HEK293 (cell line): ENCODE measurements around the gene BMS1.

Experiments
- CTCF ChIA-PET: fragments of 350-600 bp; formaldehyde crosslinking; extraction: SDS; loops from one replicate; lab custom pipeline; 2021; ENCODE audit warnings: antibody characterized with exemption; lab: Yijun Ruan, JAX
- POLR2A ChIA-PET: fragments of 300-600 bp; formaldehyde crosslinking; extraction: SDS; loops from one replicate; lab custom pipeline; 2020; ENCODE audit warnings: antibody characterized with exemption, inconsistent platforms; lab: Yijun Ruan, JAX
- H3K27ac ChIP-seq: fragments of 200-500 bp; sonication (Bioruptor generic); 2 replicates; pipeline ENCODE4 v1.5.1; 2014; ENCODE audit warnings: low read depth, low read length, control low read depth, inconsistent platforms; ENCODE audit errors: extremely low read depth
- H3K36me3 ChIP-seq, 2 experiments: fragments of 200-500 bp in 1 of 2; sonication (Bioruptor generic) in 1 of 2; 1 replicate in 1 of 2; 2 replicates in 1 of 2; pipeline ENCODE4 v1.5.1; 2014 to 2017; ENCODE audit warnings: inconsistent platforms in 2 of 2, low read length in 2 of 2; ENCODE audit not compliant: control insufficient read depth in 2 of 2, insufficient read depth in 1 of 2
- H3K4me1 ChIP-seq: fragments of 200-500 bp; sonication (Bioruptor generic); 2 replicates; pipeline ENCODE4 v1.5.1; 2014; ENCODE audit warnings: mild to moderate bottlenecking, low read length, inconsistent platforms; ENCODE audit not compliant: control insufficient read depth, insufficient read depth
- H3K4me3 ChIP-seq: 2 replicates; pipeline ENCODE4 v1.5.1; 2011; ENCODE audit warnings: low read depth, mild to moderate bottlenecking, control low read depth, low read length, moderate library complexity
- H3K9me3 ChIP-seq: fragments of 200-500 bp; sonication (Bioruptor generic); 2 replicates; pipeline ENCODE4 v1.5.1; 2014; ENCODE audit warnings: low read depth, low read length, inconsistent platforms; ENCODE audit not compliant: control insufficient read depth, insufficient read depth
- GLIS1 ChIP-seq: fragments of 450-650 bp; formaldehyde crosslinking; IDR thresholded peaks from 2 replicates; pipeline ENCODE4 v1.5.1; 2016; ENCODE audit warnings: missing biosample characterization, missing genetic modification characterization
- GLIS2 ChIP-seq: fragments of 450-650 bp; formaldehyde crosslinking; IDR thresholded peaks from 2 replicates; pipeline ENCODE4 v1.5.1; 2016; ENCODE audit warnings: missing biosample characterization, missing genetic modification characterization
- IKZF3 ChIP-seq: fragments of 450-650 bp; IDR thresholded peaks from 2 replicates; pipeline ENCODE4 v1.5.0; 2018; ENCODE audit warnings: missing biosample characterization, mild to moderate bottlenecking, missing genetic modification characterization, moderate library complexity
- KLF16 ChIP-seq: fragments of 450-650 bp; formaldehyde crosslinking; IDR thresholded peaks from 2 replicates; pipeline ENCODE4 v1.5.1; 2017; ENCODE audit warnings: missing biosample characterization, missing genetic modification characterization
- KLF9 ChIP-seq: fragments of 450-650 bp; formaldehyde crosslinking; IDR thresholded peaks from 2 replicates; pipeline ENCODE4 v1.5.1; 2016; ENCODE audit warnings: missing biosample characterization, missing genetic modification characterization, low read depth
- SP2 ChIP-seq: fragments of 450-650 bp; formaldehyde crosslinking; IDR thresholded peaks from 2 replicates; pipeline ENCODE4 v1.5.1; 2016; ENCODE audit warnings: missing biosample characterization, missing genetic modification characterization
- ZBTB17 ChIP-seq: fragments of 450-650 bp; formaldehyde crosslinking; IDR thresholded peaks from 2 replicates; pipeline ENCODE4 v1.5.1; 2016; ENCODE audit warnings: missing biosample characterization, missing genetic modification characterization
- ZBTB48 ChIP-seq: fragments of 450-650 bp; formaldehyde crosslinking; IDR thresholded peaks from 2 replicates; pipeline ENCODE4 v1.5.1; 2016; ENCODE audit warnings: missing biosample characterization, missing genetic modification characterization
- ZNF112 ChIP-seq: fragments of 450-650 bp; formaldehyde crosslinking; IDR thresholded peaks from 2 replicates; pipeline ENCODE4 v1.5.0; 2017; ENCODE audit warnings: missing biosample characterization, missing genetic modification characterization
- ZNF157 ChIP-seq: fragments of 450-650 bp; formaldehyde crosslinking; IDR thresholded peaks from 2 replicates; pipeline ENCODE4 v1.5.1; 2016; ENCODE audit warnings: missing biosample characterization, missing genetic modification characterization
- ZNF223 ChIP-seq: fragments of 450-650 bp; formaldehyde crosslinking; IDR thresholded peaks from 2 replicates; pipeline ENCODE4 v1.5.1; 2016; ENCODE audit warnings: missing biosample characterization, missing genetic modification characterization
- ZNF292 ChIP-seq: fragments of 450-650 bp; formaldehyde crosslinking; IDR thresholded peaks from 2 replicates; pipeline ENCODE4 v1.5.1; 2016; ENCODE audit warnings: low read depth, missing biosample characterization, missing genetic modification characterization, borderline replicate concordance
- ZNF394 ChIP-seq: fragments of 450-650 bp; formaldehyde crosslinking; IDR thresholded peaks from 2 replicates; pipeline ENCODE4 v1.5.1; 2016; ENCODE audit warnings: missing biosample characterization, missing genetic modification characterization, mild to moderate bottlenecking, moderate library complexity, borderline replicate concordance
- ZNF549 ChIP-seq: fragments of 450-650 bp; IDR thresholded peaks from 2 replicates; pipeline ENCODE4 v1.5.1; 2018; ENCODE audit warnings: missing biosample characterization, missing genetic modification characterization, mild to moderate bottlenecking, inconsistent platforms, moderate library complexity
- ZNF658 ChIP-seq: fragments of 450-650 bp; formaldehyde crosslinking; IDR thresholded peaks from 2 replicates; pipeline ENCODE4; 2016; ENCODE audit warnings: missing biosample characterization, missing genetic modification characterization
- ZNF670 ChIP-seq: fragments of 450-650 bp; formaldehyde crosslinking; IDR thresholded peaks from 2 replicates; pipeline ENCODE4 v1.5.1; 2016; ENCODE audit warnings: missing biosample characterization, missing genetic modification characterization, low read depth
- ZNF747 ChIP-seq: fragments of 450-650 bp; formaldehyde crosslinking; IDR thresholded peaks from 2 replicates; pipeline ENCODE4 v1.5.1; 2016; ENCODE audit warnings: missing biosample characterization, missing genetic modification characterization
- TF ChIP-seq, protein P1 (sequence below): fragments of 450-650 bp; formaldehyde crosslinking; IDR thresholded peaks from 2 replicates; pipeline ENCODE4 v1.5.1; 2016; ENCODE audit warnings: missing biosample characterization, missing genetic modification characterization
- TF ChIP-seq, protein P2 (sequence below): fragments of 450-650 bp; IDR thresholded peaks from 2 replicates; pipeline ENCODE4 v1.5.1; 2018; ENCODE audit warnings: missing biosample characterization, missing genetic modification characterization
- TF ChIP-seq, protein P3 (sequence below): fragments of 450-650 bp; formaldehyde crosslinking; IDR thresholded peaks from 2 replicates; pipeline ENCODE4 v1.5.1; 2016; ENCODE audit warnings: missing biosample characterization, missing genetic modification characterization
- TF ChIP-seq, protein P4 (sequence below): fragments of 450-650 bp; formaldehyde crosslinking; optimal IDR thresholded peaks from 2 replicates; pipeline ENCODE3; 2016; ENCODE audit warnings: missing biosample characterization, mild to moderate bottlenecking, missing genetic modification characterization
- TF ChIP-seq, protein P5 (sequence below): fragments of 450-650 bp; formaldehyde crosslinking; IDR thresholded peaks from 2 replicates; pipeline ENCODE4 v1.5.1; 2016; ENCODE audit warnings: missing biosample characterization, missing genetic modification characterization

BMS1 gene

DNA sequence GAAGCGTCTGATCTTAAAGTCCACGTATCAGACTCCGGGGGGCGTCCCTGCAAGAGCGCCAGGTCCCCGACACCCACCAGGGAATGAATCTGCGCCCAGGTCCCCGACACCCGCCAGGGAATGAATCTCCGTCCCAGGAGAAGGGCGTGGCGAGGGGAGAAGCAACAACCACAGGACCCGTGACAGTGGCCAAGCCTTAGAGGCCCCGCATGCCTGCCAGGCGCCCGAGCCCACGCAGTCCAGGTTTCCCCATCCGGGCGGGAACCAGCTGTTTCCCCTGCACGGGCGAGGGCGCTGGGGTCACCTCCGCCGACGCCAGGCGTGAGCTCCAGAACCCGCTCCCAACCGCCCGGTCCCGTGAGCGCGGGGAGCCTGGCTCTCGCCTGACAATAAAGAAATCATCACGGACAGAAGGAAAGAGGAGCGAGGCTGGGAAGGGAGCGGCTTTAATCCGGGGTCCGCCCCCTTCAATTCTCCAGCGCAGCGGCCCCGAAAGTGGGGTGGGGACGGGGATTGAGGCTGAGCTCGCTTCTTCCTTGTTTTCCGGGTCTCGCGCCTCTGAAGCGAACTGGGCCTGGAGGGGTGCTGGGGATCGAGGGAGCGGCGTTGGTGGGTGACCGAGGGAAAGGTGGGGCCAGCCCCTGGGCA lies 29.0 kb upstream of the BMS1 start (continued):
- TF ChIP-seq, protein P1, sequence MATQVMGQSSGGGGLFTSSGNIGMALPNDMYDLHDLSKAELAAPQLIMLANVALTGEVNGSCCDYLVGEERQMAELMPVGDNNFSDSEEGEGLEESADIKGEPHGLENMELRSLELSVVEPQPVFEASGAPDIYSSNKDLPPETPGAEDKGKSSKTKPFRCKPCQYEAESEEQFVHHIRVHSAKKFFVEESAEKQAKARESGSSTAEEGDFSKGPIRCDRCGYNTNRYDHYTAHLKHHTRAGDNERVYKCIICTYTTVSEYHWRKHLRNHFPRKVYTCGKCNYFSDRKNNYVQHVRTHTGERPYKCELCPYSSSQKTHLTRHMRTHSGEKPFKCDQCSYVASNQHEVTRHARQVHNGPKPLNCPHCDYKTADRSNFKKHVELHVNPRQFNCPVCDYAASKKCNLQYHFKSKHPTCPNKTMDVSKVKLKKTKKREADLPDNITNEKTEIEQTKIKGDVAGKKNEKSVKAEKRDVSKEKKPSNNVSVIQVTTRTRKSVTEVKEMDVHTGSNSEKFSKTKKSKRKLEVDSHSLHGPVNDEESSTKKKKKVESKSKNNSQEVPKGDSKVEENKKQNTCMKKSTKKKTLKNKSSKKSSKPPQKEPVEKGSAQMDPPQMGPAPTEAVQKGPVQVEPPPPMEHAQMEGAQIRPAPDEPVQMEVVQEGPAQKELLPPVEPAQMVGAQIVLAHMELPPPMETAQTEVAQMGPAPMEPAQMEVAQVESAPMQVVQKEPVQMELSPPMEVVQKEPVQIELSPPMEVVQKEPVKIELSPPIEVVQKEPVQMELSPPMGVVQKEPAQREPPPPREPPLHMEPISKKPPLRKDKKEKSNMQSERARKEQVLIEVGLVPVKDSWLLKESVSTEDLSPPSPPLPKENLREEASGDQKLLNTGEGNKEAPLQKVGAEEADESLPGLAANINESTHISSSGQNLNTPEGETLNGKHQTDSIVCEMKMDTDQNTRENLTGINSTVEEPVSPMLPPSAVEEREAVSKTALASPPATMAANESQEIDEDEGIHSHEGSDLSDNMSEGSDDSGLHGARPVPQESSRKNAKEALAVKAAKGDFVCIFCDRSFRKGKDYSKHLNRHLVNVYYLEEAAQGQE, result no peak
- no peak for TF ChIP-seq ZNF549
- TF ChIP-seq, protein P2, sequence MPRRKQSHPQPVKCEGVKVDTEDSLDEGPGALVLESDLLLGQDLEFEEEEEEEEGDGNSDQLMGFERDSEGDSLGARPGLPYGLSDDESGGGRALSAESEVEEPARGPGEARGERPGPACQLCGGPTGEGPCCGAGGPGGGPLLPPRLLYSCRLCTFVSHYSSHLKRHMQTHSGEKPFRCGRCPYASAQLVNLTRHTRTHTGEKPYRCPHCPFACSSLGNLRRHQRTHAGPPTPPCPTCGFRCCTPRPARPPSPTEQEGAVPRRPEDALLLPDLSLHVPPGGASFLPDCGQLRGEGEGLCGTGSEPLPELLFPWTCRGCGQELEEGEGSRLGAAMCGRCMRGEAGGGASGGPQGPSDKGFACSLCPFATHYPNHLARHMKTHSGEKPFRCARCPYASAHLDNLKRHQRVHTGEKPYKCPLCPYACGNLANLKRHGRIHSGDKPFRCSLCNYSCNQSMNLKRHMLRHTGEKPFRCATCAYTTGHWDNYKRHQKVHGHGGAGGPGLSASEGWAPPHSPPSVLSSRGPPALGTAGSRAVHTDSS (tag by site-specific recombination), result no peak
- TF ChIP-seq KLF16 (tag by site-specific recombination), result 0 out of 2 replicates have a peak, but pooled peaks have one; percentile 22
- no peak for TF ChIP-seq ZNF112
- 0 out of 2 replicates have a peak, but pooled peaks have one; percentile 5 for TF ChIP-seq ZNF394
- TF ChIP-seq, protein P3, sequence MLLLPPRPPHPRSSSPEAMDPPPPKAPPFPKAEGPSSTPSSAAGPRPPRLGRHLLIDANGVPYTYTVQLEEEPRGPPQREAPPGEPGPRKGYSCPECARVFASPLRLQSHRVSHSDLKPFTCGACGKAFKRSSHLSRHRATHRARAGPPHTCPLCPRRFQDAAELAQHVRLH, result no peak

DNA sequence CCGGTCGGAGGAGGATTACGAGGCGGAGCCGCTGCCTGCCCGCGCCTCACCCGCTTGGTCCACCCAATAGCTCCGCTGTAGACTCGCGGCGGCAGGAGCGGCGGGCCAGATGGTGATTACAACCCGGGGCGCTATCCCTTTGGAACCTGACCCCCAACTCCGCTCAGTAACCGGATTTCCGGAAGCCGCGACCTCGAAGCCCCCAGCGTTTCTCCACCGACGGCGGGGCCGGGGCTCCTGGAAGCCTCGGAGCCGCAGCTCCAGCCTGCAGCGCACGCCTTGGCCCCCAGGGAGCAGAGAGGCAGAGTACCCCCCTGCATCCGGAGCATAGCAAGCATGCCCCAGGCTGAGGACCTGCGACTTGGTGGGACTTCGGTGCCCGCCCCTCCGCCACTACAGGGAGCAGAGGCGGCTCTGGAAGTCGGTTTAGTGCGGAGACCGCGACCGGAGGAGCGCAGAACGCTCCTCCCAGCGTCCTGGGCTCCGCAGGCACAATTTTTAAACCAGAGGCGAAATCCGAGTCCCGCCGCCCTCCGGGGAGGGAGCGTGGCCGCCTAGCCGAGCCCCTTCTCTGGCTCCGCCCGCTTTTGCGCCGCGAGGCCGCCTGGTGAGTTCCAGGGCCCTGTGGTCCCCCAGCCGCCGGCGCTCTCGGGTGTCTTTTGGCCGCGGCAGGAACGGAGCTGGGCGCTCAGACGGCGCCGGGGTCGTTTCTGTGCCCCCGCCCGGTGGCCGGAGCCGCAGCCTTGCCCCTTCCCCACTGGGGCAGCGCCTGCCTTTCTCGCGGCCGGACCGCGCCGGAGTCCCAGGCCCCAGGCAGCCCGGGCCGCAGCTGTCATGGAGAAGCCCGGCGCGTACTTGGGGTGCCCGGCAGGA lies 28.2 kb upstream of the BMS1 start:
- Histone ChIP-seq H3K9me3 (no peaks in the 10 kb centered on the region), H3K4me1 (peaks cover 4% of the 10 kb centered on the region), H3K27ac (peak overlapping the region; percentile 16; the same call in 1 of the 2 replicates), H3K36me3 (no peaks in the 10 kb centered on the region), H3K4me3 (peak overlapping the region; percentile 29)
- ChIA-PET CTCF (interaction anchor here (0.6 to 2.2 kb wide), 7 partner anchors 15 to 232 kb away, joined by 3 to 10 read pairs (median 4); no protein-coding TSS in a partner anchor), POLR2A (interaction anchor here (0.6 to 2.0 kb wide), 2 partner anchors 12 to 28 kb away, joined by 3 to 13 read pairs; partner anchors contain the start of gene BMS1)
- TF ChIP-seq ZNF747 (tag by site-specific recombination), result no peak
- TF ChIP-seq ZBTB48, result peak; percentile 32; the same call in 1 of the 2 replicates
- no peak for TF ChIP-seq ZNF157
- TF ChIP-seq ZNF292, result no peak
- TF ChIP-seq KLF9 (tag by site-specific recombination), result no peak
- TF ChIP-seq, protein P4, sequence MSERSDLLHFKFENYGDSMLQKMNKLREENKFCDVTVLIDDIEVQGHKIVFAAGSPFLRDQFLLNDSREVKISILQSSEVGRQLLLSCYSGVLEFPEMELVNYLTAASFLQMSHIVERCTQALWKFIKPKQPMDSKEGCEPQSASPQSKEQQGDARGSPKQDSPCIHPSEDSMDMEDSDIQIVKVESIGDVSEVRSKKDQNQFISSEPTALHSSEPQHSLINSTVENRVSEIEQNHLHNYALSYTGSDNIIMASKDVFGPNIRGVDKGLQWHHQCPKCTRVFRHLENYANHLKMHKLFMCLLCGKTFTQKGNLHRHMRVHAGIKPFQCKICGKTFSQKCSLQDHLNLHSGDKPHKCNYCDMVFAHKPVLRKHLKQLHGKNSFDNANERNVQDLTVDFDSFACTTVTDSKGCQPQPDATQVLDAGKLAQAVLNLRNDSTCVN (tag by site-specific recombination), result peak; percentile 35
- peak; percentile 30 for TF ChIP-seq SP2 (tag by site-specific recombination)
- TF ChIP-seq ZBTB17 (tag by site-specific recombination), result peak; percentile 66
- TF ChIP-seq IKZF3 (tag by site-specific recombination), result no peak
- peak; percentile 70 for TF ChIP-seq GLIS1 (tag by site-specific recombination)
- TF ChIP-seq, protein P5, sequence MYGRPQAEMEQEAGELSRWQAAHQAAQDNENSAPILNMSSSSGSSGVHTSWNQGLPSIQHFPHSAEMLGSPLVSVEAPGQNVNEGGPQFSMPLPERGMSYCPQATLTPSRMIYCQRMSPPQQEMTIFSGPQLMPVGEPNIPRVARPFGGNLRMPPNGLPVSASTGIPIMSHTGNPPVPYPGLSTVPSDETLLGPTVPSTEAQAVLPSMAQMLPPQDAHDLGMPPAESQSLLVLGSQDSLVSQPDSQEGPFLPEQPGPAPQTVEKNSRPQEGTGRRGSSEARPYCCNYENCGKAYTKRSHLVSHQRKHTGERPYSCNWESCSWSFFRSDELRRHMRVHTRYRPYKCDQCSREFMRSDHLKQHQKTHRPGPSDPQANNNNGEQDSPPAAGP (tag by site-specific recombination), result 0 out of 2 replicates have a peak, but pooled peaks have one; percentile 32
- no peak for TF ChIP-seq ZNF670 (tag by site-specific recombination)
- peak; percentile 84 for TF ChIP-seq GLIS2 (tag by site-specific recombination)
- TF ChIP-seq ZNF223 (tag by site-specific recombination), result no peak
- TF ChIP-seq, protein P2 (tag by site-specific recombination), result no peak
- no peak for TF ChIP-seq ZNF658 (tag by site-specific recombination)
